Ovary (tissue), 9 donors: ENCODE results near the gene GPX4. TPM values are rescaled to one million over a fixed set of nuclear protein-coding genes. Genes with fewer than 3 reads are reported as not detected.

Source experiments
- DNase-seq, 5 donors: peaks; one replicate each; pipeline ENCODE4 v3.0.0-alpha.2; 2019 to 2020
- H3K27ac ChIP-seq, 2 donors: fragments of 200-600 bp; one replicate each; pipeline versions ENCODE4 v1.5.1 to v1.8.0; 2019 to 2022
- H3K27me3 ChIP-seq: fragments of 200-600 bp; one replicate; pipeline ENCODE4 v1.8.0; 2022
- H3K36me3 ChIP-seq: fragments of 200-600 bp; sonication (generic); one replicate; pipeline ENCODE4 v1.5.1; 2019
- H3K4me1 ChIP-seq: one replicate; pipeline ENCODE4 v1.8.1; 2013; ENCODE audit warnings: mild to moderate bottlenecking, moderate library complexity; ENCODE audit not compliant: insufficient read depth
- H3K4me3 ChIP-seq: fragments of 200-600 bp; sonication (generic); one replicate; pipeline ENCODE4 v1.5.1; 2017
- H3K9me3 ChIP-seq, 2 donors: fragments of 200-600 bp in 1 of 2; sonication (generic) in 1 of 2; one replicate each; pipeline versions ENCODE4 v1.5.1 to v1.8.1; 2013 to 2019; ENCODE audit warnings: mild to moderate bottlenecking in 1 of 2, moderate library complexity in 1 of 2
- EP300 ChIP-seq: sonication (generic); formaldehyde crosslinking; IDR thresholded peaks from one replicate; pipeline ENCODE4 v1.6.1; 2017; ENCODE audit warnings: antibody characterized with exemption
- POLR2A ChIP-seq: fragments of 450-650 bp; IDR thresholded peaks from one replicate; pipeline ENCODE4 v1.6.1; 2017; ENCODE audit warnings: antibody characterized with exemption, mild to moderate bottlenecking, moderate library complexity
- WGBS, 3 donors: extraction: QIAGEN DNeasy Blood & Tissue Kit in 1 of 3; methylation state at CpG; one replicate each; pipeline versions ENCODE4 v1.1.5 to v1.1.7; 2013 to 2017; 5-methylcytosine and 5-hydroxymethylcytosine counted together
- intact Hi-C, 4 donors: fragments of 100-400 bp; cut with DNase I; formaldehyde crosslinking; loops; one replicate each; pipeline versions ENCODE4 v1.11.0 to v1.15.1; 2022 to 2023
- polyA plus RNA-seq, 2 donors: library from polyadenylated mRNA; stranded (reverse); fragments of 200-250 nt in 1 of 2; fragments of 350-450 nt in 1 of 2; fragmentation: Illumina TruSeq in 1 of 2; extraction: RNeasy Lipid Tissue Mini Kit (QIAGEN cat#74804) in 1 of 2; gene quantifications; one replicate each; pipeline ENCODE4 v1.2.3, GENCODE V29; 2013 to 2014
- total RNA-seq, 7 donors: library from RNA; depleted of rRNA in 2 of 7; stranded (reverse); fragments of >200 nt in 2 of 7; fragmentation: NEBNext Ultra II Directional in 3 of 7; extraction: Animal tissue kit (Norgen Biotek cat#: 25700) in 3 of 7; gene quantifications; one replicate each; pipeline versions ENCODE4 v1.1.0 to v1.2.4, GENCODE V29; 2016 to 2023
- TF ChIP-seq, protein P1 (sequence below), 3 donors: fragments of 450-650 bp in 2 of 3; fragments of 200-600 bp in 1 of 3; IDR thresholded peaks; one replicate each; pipeline versions ENCODE4 v1.5.1 to v1.8.0; 2016 to 2022; ENCODE audit warnings: antibody characterized with exemption in 3 of 3, mild to moderate bottlenecking in 1 of 3
- donor health status: DM: no; HTN: no; CAD: no; lungs with moderate emphysema.
- donor health status: DM: no; HTN: no; CAD: no.
- donor health status: Bipolar disorder and iron deficiency.
- donor health status: DM: yes; HTN: yes; CAD: no.
- donor health status: DM: no; HTN: no; CAD: no.
- donor health status: DM: yes; HTN: yes; CAD: no.

GPX4 gene
- total and polyA plus RNA-seq, 9 donors, result 189 to 450 (median 247) TPM

DNA sequence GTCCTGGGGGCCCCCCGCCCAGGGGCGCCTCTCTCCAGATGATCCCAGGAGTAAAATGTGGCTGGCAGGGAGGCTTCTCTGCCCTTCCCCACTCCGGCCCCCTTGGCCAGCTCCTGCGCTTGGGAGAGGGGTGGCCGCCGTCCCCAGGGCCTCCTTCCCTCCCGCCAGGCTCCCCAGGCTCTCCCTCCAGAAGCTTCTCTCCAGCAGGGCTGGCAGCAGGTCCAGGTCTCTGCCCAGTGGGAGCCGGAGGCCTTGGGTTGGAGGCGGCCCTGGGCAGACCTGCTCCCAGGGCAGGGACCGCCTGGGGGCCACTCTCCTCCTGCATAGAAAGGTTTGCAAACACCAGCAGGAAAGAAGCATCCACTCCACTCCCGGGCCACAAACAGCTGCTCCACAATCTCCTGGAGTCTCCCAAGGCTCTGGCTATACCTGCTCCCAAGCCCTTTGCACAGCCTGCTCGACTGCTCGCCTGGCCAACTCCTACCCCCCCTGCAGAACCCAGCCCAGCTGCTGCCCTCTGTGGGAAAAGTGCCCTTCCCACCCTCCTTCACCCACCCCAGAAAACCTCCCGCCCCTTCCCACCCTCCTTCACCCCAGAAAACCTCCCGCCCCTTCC is 44.2 kb downstream of the GPX4 start:
- H3K27me3 ChIP-seq, result no peaks in the 10 kb centered on the region
- TF ChIP-seq POLR2A (no peak), EP300 (no peak)
- TF ChIP-seq, protein P1, sequence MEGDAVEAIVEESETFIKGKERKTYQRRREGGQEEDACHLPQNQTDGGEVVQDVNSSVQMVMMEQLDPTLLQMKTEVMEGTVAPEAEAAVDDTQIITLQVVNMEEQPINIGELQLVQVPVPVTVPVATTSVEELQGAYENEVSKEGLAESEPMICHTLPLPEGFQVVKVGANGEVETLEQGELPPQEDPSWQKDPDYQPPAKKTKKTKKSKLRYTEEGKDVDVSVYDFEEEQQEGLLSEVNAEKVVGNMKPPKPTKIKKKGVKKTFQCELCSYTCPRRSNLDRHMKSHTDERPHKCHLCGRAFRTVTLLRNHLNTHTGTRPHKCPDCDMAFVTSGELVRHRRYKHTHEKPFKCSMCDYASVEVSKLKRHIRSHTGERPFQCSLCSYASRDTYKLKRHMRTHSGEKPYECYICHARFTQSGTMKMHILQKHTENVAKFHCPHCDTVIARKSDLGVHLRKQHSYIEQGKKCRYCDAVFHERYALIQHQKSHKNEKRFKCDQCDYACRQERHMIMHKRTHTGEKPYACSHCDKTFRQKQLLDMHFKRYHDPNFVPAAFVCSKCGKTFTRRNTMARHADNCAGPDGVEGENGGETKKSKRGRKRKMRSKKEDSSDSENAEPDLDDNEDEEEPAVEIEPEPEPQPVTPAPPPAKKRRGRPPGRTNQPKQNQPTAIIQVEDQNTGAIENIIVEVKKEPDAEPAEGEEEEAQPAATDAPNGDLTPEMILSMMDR (IDR thresholded peaks at IDR 0.05), result no peak
- WGBS, 3 donors, result 88 to 91% (median 89%) methylated on average over 15 of the region's 15 CpGs
- no peaks in the 10 kb centered on the region for H3K36me3 ChIP-seq
- H3K4me3 ChIP-seq, result no peak overlapping the region
- intact Hi-C loops, result no loop called here
- no peak overlapping the region for H3K27ac ChIP-seq
- DNase-seq, result peak in 1 of 5 donors; percentile 6
- H3K4me1 ChIP-seq, result peaks cover 6% of the 10 kb centered on the region
- no peaks in the 10 kb centered on the region for H3K9me3 ChIP-seq

- peaks cover 9% of the 10 kb centered on the region for H3K4me1 ChIP-seq
- H3K27me3 ChIP-seq, result no peaks in the 10 kb centered on the region
- WGBS, 3 donors, result 92 to 94% (median 92%) methylated on average over 39 of the region's 39 CpGs
- H3K4me3 ChIP-seq, result no peak overlapping the region
- H3K9me3 ChIP-seq, result no peaks in the 10 kb centered on the region
- H3K36me3 ChIP-seq, result no peaks in the 10 kb centered on the region
- peak in 1 of 5 donors; percentile 10 for DNase-seq
- intact Hi-C loops, result loop anchor here in 1 of 4 donors (10.0 kb wide), 1 partner anchor 1155 kb away; the partner anchor contains the start of gene LINGO3
- TF ChIP-seq, protein P1 (IDR thresholded peaks at IDR 0.05), result no peak
- TF ChIP-seq EP300, result no peak
- TF ChIP-seq POLR2A, result no peak
- H3K27ac ChIP-seq, result no peak overlapping the region
These were observed 45.7 kb downstream of the GPX4 start for GRCh38 chr19:1149259-1150045.

- H3K9me3 ChIP-seq, result no peaks in the 10 kb centered on the region
- WGBS, 3 donors, result 80 to 86% (median 84%) methylated on average over 27 to 33 of the region's 33 CpGs
- no peak overlapping the region for H3K4me3 ChIP-seq
- TF ChIP-seq POLR2A, result no peak
- TF ChIP-seq, protein P1 (IDR thresholded peaks at IDR 0.05), result no peak
- no peak for TF ChIP-seq EP300
- H3K4me1 ChIP-seq, result peaks cover 17% of the 10 kb centered on the region
- peak in 1 of 5 donors; percentile 7 for DNase-seq
- intact Hi-C loops, result loop anchor here in 1 of 4 donors (10.0 kb wide), 1 partner anchor 1154 kb away; the partner anchor contains the start of gene LINGO3
- H3K36me3 ChIP-seq, result no peaks in the 10 kb centered on the region
- H3K27me3 ChIP-seq, result no peaks in the 10 kb centered on the region
- H3K27ac ChIP-seq, result no peak overlapping the region
These were observed 46.7 kb downstream of the GPX4 start for GRCh38 chr19:1150333-1151036.

GRCh38 chr19:1151037-1151724 is 47.4 kb downstream of the GPX4 start:
- H3K4me1 ChIP-seq, result peaks cover 22% of the 10 kb centered on the region
- no peak overlapping the region for H3K27ac ChIP-seq
- H3K36me3 ChIP-seq, result no peaks in the 10 kb centered on the region
- WGBS, 3 donors, result 59 to 73% (median 73%) methylated on average over 10 to 12 of the region's 12 CpGs
- TF ChIP-seq EP300, result no peak
- no peak for TF ChIP-seq POLR2A
- TF ChIP-seq, protein P1 (IDR thresholded peaks at IDR 0.05), result no peak
- H3K9me3 ChIP-seq, result no peaks in the 10 kb centered on the region
- DNase-seq, result peak in 1 of 5 donors; percentile 38
- intact Hi-C loops, result loop anchor here in 1 of 4 donors (10.0 kb wide), 1 partner anchor 1154 kb away; the partner anchor contains the start of gene LINGO3
- H3K27me3 ChIP-seq, result no peaks in the 10 kb centered on the region
- no peak overlapping the region for H3K4me3 ChIP-seq
